Smooth muscle cell (in vitro differentiated cells): Measurements from ENCODE around the gene CFAP119. TPM values are rescaled to one million over a fixed set of nuclear protein-coding genes. Genes with fewer than 3 reads are reported as not detected.

Experiments used
- DNase-seq: peaks from one replicate; lab custom pipeline; 2025; ENCODE audit not compliant: unreplicated experiment; lab: John Stamatoyannopoulos, UW
- H2AFZ ChIP-seq: fragments of 200-600 bp; sonication (generic); 2 replicates; pipeline ENCODE4 v1.6.0; 2016; ENCODE audit warnings: antibody characterized with exemption, low read depth, mild to moderate bottlenecking
- H3F3A ChIP-seq: fragments of 200-600 bp; sonication (generic); 2 replicates; pipeline ENCODE4 v1.6.0; 2017; ENCODE audit warnings: antibody characterized with exemption, low read depth
- H3K27ac ChIP-seq: fragments of 200-600 bp; sonication (generic); 2 replicates; pipeline ENCODE4 v1.5.1; 2016; ENCODE audit warnings: low read depth, mild to moderate bottlenecking
- H3K27me3 ChIP-seq: fragments of 200-600 bp; sonication (generic); 2 replicates; pipeline ENCODE4 v1.6.1; 2016; ENCODE audit warnings: low read depth, mild to moderate bottlenecking
- H3K36me3 ChIP-seq: fragments of 200-600 bp; sonication (generic); 2 replicates; pipeline ENCODE4 v1.5.1; 2016; ENCODE audit warnings: low read depth
- H3K4me1 ChIP-seq: fragments of 200-600 bp; sonication (generic); 2 replicates; pipeline ENCODE4 v1.5.1; 2016; ENCODE audit warnings: low read depth
- H3K4me2 ChIP-seq: fragments of 200-600 bp; sonication (generic); 2 replicates; pipeline ENCODE4 v1.6.0; 2016; ENCODE audit warnings: mild to moderate bottlenecking
- H3K4me3 ChIP-seq: fragments of 200-600 bp; sonication (generic); 2 replicates; pipeline ENCODE4 v1.5.1; 2016; ENCODE audit warnings: mild to moderate bottlenecking
- H3K79me2 ChIP-seq: fragments of 200-600 bp; sonication (generic); 2 replicates; pipeline ENCODE4 v1.6.0; 2016; ENCODE audit warnings: low read depth, mild to moderate bottlenecking
- H3K9ac ChIP-seq: fragments of 200-600 bp; sonication (generic); 2 replicates; pipeline ENCODE4 v1.6.0; 2016; ENCODE audit warnings: low read depth
- H3K9me3 ChIP-seq: fragments of 200-600 bp; sonication (generic); replicated peaks from 2 replicates; pipeline ENCODE4 v1.5.1; 2016; ENCODE audit warnings: low read depth
- H4K20me1 ChIP-seq: fragments of 200-600 bp; sonication (generic); 2 replicates; pipeline ENCODE4 v1.6.0; 2016; ENCODE audit warnings: low read depth
- WGBS: methylation state at CpG from one replicate; pipeline ENCODE4 v1.1.7; 2016; ENCODE audit warnings: low lambda C conversion rate; 5-methylcytosine and 5-hydroxymethylcytosine counted together
- polyA plus RNA-seq: library from polyadenylated mRNA; unstranded; fragments of >200 nt; fragmentation: Nextera tagmentation; extraction: Ambion mirVana; gene quantifications from 2 replicates; pipeline ENCODE4 v1.2.1, GENCODE V29; 2016
- total RNA-seq: library from RNA; depleted of rRNA; stranded (reverse); fragments of >200 nt; gene quantifications from 2 replicates; pipeline ENCODE4 v1.2.3, GENCODE V29; 2014
- TF ChIP-seq, protein P1 (sequence below): fragments of 200-600 bp; sonication (generic); IDR thresholded peaks from 2 replicates; pipeline ENCODE4 v1.5.1; 2017; ENCODE audit warnings: borderline replicate concordance, mild to moderate bottlenecking, antibody characterized with exemption; ENCODE audit not compliant: insufficient read depth, poor library complexity, severe bottlenecking

CFAP119 gene
- total and polyA plus RNA-seq, 2 experiments from 2014 or later, result 3.5 to 5.2 TPM

DNA sequence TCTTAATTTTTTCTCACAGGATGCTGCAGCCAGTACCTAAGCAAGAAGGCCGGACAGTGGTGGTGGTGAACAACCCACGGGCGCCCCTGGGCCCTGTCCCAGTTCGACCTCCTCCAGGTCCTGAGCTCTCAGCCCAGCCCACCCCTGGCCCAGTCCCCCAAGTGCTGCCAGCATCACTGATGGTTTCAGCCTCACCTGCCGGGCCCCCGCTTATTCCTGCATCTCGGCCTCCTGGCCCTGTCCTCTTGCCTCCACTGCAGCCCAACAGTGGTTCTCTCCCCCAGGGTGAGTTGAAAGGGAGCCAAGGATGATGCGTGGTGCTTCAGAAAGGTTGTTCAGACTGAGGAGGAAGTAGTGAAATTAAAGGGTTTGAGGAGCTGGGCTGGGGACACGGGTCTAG lies 41.2 kb downstream of the CFAP119 start:
- Histone ChIP-seq H3K4me2 (no peak overlapping the region), H3K27me3 (no peaks in the 10 kb centered on the region), H3K4me3 (no peak overlapping the region), H3K9me3 (no peaks in the 10 kb centered on the region), H2AFZ (no peak overlapping the region), H3K27ac (no peak overlapping the region), H3K79me2 (peaks cover 26% of the 10 kb centered on the region), H3K9ac (no peak overlapping the region), H3K36me3 (peaks cover 25% of the 10 kb centered on the region), H4K20me1 (peaks cover 59% of the 10 kb centered on the region), H3K4me1 (peaks cover 4% of the 10 kb centered on the region), H3F3A (peaks cover 11% of the 10 kb centered on the region)
- TF ChIP-seq, protein P1, sequence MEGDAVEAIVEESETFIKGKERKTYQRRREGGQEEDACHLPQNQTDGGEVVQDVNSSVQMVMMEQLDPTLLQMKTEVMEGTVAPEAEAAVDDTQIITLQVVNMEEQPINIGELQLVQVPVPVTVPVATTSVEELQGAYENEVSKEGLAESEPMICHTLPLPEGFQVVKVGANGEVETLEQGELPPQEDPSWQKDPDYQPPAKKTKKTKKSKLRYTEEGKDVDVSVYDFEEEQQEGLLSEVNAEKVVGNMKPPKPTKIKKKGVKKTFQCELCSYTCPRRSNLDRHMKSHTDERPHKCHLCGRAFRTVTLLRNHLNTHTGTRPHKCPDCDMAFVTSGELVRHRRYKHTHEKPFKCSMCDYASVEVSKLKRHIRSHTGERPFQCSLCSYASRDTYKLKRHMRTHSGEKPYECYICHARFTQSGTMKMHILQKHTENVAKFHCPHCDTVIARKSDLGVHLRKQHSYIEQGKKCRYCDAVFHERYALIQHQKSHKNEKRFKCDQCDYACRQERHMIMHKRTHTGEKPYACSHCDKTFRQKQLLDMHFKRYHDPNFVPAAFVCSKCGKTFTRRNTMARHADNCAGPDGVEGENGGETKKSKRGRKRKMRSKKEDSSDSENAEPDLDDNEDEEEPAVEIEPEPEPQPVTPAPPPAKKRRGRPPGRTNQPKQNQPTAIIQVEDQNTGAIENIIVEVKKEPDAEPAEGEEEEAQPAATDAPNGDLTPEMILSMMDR, result no peak
- WGBS, result 90% methylated on average over 9 of the region's 9 CpGs
- DNase-seq, result no peak

DNA sequence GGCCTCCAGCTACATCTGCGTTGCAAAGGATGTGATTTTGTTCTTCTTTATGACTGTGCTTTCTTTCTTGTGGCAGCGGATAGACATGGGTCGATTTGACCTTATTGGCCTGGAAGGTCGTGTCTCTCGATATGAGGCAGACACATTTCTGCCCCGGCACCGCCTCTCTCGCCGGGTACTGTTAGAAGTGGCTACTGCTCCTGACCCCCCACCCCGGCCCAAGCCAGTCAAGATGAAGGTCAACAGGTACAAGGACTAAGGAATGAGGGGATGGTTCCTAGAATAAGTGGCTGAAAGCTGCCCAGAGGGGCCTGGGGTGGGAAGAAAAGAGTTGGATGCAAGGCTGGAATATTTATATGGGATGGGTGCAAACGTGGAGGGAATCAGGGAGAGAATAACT lies 41.8 kb downstream of the CFAP119 start:
- Histone ChIP-seq H3K4me2 (no peak overlapping the region), H3K27me3 (no peaks in the 10 kb centered on the region), H3K9ac (no peak overlapping the region), H3K4me3 (no peak overlapping the region), H3K36me3 (peaks cover 18% of the 10 kb centered on the region), H3K79me2 (peaks cover 24% of the 10 kb centered on the region), H3F3A (peaks cover 11% of the 10 kb centered on the region), H3K27ac (no peak overlapping the region), H2AFZ (no peak overlapping the region), H4K20me1 (peaks cover 57% of the 10 kb centered on the region), H3K9me3 (no peaks in the 10 kb centered on the region), H3K4me1 (peaks cover 4% of the 10 kb centered on the region)
- DNase-seq, result no peak
- TF ChIP-seq, protein P1, result no peak
- WGBS, result 95% methylated on average over 11 of the region's 11 CpGs

DNA sequence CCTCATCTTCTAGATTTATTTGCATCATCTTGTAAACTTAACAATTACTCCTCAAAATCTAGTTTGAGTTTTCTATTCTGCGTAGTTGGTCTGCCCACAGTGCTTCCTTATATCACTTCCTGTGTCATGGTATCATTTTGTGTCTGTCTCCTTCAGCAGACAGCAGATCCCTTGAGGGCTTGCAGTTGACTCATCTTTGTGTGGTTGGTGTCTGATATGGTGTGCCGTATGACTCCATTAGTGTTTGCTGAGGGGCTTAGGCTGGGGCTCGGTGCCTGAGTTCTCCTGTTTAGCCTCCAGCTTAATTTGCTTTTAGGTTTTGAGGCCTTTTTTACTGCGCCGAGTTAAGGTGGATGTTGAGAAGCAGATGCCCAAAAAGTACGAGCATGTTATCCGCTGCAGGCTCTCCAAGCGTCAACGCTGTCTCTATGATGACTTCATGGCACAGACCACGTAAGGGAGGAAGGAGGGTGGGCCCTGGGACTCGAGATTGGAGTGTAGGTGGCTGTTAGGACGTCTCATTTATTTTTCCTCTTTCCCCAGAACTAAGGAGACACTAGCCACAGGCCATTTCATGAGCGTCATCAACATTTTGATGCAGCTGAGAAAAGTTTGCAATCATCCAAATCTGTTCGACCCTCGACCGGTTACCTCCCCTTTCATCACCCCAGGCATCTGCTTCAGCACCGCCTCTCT lies 46.0 kb downstream of the CFAP119 start:
- H3K36me3 ChIP-seq, result peaks cover 9% of the 10 kb centered on the region
- no peak for DNase-seq
- H3K27ac ChIP-seq, result peak overlapping the region; percentile 99
- 33% methylated on average over 17 of the region's 17 CpGs for WGBS
- peak overlapping the region; percentile 92 for H3K9ac ChIP-seq
- peaks cover 13% of the 10 kb centered on the region for H3K79me2 ChIP-seq
- H3K4me2 ChIP-seq, result peak overlapping the region; percentile 57
- TF ChIP-seq, protein P1, result no peak
- no peaks in the 10 kb centered on the region for H3K27me3 ChIP-seq
- H3K4me3 ChIP-seq, result no peak overlapping the region
- peaks cover 51% of the 10 kb centered on the region for H4K20me1 ChIP-seq
- H3F3A ChIP-seq, result peaks cover 30% of the 10 kb centered on the region
- H2AFZ ChIP-seq, result no peak overlapping the region
- no peaks in the 10 kb centered on the region for H3K9me3 ChIP-seq
- peaks cover 4% of the 10 kb centered on the region for H3K4me1 ChIP-seq

DNA sequence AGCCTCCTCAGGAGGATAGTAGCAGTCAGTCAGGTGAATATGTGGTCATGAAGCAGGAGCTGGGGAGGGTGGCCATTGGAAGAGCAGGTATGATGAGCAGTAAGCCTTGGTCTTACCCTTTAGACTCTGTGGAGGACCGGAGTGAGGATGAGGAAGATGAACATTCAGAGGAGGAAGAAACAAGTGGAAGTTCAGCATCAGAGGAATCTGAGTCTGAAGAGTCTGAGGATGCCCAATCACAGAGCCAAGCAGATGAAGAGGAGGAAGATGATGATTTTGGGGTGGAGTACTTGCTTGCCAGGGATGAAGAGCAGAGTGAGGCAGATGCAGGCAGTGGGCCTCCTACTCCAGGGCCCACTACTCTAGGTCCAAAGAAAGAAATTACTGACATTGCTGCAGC lies 50.1 kb downstream of the CFAP119 start:
- TF ChIP-seq, protein P1, result no peak
- peaks cover 4% of the 10 kb centered on the region for H3K4me1 ChIP-seq
- no peaks in the 10 kb centered on the region for H3K27me3 ChIP-seq
- peaks cover 2% of the 10 kb centered on the region for H3K79me2 ChIP-seq
- DNase-seq, result no peak
- H2AFZ ChIP-seq, result no peak overlapping the region
- H3K27ac ChIP-seq, result peak overlapping the region; percentile 34
- H3K4me2 ChIP-seq, result no peak overlapping the region
- no peak overlapping the region for H3K9ac ChIP-seq
- H3F3A ChIP-seq, result peaks cover 33% of the 10 kb centered on the region
- no peak overlapping the region for H3K4me3 ChIP-seq
- H4K20me1 ChIP-seq, result peaks cover 21% of the 10 kb centered on the region
- 91% methylated on average over 1 of the region's 1 CpG for WGBS
- H3K36me3 ChIP-seq, result peaks cover 26% of the 10 kb centered on the region
- no peaks in the 10 kb centered on the region for H3K9me3 ChIP-seq
